NOMO-1 (cell line): ENCODE data around the gene ACE.

Experiments used
- DNase-seq, 2 experiments: peaks; one replicate each; lab custom pipeline; 2025; ENCODE audit not compliant: unreplicated experiment in 2 of 2; lab: John Stamatoyannopoulos, UW

The ACE gene

DNA sequence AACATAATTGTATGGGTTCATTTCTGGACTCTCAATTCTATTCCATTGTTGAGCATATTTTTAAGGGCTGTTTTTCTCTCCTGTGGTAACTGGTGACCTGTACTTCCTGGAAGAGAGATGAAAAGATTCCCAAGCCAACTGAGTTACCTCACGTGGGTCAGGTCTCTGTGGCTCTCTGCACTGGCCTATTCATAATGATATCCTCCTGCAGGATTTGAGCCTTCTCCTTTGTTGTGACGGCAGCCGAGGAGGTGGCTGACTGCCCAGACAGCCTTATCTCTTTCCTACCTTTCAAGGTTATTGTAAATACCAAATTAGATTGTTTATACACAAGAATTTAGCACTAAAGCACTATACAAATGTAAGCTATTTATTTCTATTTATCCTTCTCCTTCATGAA, 2.7 kb upstream of the ACE start:
- no peak for DNase-seq

DNA sequence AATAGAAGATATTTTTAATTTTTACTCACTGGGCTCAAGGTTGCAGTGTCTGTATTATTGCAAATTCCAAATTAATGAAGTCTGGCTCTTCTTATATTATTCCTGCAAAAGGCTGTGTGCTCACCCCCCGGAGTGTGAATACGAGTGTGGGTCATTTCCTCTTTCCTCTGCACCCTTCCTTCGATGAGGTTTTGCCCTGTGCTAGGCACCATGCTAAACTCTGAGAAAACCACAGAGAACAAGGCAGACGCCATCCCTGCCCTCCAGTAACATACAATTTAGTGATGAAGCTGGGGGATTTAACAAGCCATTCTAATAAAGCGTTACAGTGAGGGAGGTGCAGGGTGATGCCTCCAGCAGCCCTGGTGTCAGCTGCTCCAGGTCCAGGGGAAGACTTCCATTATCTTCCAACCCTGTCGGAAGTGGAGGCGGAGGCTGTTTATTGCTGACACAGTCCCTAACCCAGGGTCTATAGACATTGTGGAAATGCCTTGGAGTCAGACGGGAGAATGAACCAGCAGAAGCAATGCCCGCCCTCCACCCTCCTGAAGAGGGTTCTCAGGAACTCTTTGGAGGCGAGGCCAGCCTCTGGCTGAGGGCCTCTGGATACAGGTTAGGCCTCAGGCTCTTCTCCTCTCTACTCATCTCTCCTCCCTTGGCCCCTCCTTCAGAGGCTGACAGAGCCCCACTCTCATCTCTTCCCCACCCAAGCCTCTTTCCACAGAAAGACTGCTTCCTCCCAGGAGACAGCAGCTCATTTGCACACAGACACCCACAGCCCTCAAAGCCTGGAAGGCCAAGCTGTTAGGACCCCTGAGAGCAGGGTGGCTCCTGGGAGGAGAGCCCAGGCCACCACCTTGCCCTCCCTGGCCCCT, 2.0 kb upstream of the ACE start:
- DNase-seq, result no peak

DNA sequence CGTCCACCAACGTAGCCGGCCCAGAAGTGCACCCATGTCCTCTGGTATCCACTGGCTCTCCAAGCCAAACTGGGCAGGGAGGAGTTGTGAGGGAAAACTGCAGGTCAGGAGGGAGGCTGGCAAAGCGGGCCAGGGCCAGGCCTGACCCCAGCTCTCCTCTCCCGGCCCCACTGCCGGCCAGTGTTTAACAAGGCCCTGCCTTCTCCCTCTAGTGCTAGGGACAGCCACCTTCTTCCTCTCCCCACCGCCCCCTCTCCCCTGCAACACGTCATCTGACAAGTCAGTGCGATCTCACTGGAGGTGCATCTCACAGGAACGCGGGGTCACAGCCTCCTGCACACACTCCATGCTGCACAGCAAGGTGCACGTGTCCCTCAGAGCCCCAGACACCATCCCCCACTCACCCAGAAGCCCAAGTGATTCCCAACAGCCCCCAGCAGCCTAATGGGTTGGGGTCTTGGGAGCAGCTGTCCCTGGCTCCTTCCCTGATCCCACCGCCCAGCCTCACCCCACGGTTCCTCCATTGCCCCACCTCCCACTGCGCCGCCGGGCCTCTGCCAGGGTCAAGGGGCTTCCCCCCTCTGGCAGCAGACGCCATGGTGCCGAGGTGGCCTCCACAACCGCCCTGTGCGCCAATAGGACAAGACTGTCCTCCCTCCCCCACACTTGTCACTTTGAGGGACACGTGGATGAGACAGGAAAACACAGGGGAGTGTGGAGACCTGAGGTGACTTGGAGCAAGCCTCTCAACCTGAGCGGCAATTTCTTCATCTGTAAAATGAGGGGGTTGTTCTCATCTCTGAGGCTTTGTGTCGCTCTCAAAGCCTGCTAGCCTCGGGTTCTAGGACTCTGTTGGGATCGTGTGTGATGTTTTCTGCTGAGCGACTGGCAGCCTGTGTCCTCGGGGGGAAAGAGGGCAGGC, 1.1 kb upstream of the ACE start:
- DNase-seq, result no peak

DNA sequence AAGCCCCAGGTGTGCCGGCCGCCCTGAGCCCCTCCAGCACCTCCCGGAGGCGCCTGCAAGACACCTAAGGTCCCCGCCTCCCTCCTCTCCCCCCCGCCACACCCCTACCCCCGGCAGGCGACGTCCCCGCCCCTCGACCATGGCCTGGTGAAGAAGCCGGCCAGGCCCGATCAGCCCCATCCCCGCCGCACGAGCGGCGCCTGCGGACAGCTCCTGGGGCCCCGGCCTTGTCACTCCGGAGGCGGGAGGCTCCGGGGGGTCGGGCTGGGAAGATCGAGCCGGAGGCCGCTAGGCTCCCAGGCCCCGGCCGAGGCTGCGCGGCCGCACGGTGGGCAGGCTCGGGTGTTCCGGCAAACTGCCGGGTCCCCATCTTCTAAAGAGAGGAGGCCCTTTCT, 405 bp upstream of the ACE start:
- no peak for DNase-seq

DNA sequence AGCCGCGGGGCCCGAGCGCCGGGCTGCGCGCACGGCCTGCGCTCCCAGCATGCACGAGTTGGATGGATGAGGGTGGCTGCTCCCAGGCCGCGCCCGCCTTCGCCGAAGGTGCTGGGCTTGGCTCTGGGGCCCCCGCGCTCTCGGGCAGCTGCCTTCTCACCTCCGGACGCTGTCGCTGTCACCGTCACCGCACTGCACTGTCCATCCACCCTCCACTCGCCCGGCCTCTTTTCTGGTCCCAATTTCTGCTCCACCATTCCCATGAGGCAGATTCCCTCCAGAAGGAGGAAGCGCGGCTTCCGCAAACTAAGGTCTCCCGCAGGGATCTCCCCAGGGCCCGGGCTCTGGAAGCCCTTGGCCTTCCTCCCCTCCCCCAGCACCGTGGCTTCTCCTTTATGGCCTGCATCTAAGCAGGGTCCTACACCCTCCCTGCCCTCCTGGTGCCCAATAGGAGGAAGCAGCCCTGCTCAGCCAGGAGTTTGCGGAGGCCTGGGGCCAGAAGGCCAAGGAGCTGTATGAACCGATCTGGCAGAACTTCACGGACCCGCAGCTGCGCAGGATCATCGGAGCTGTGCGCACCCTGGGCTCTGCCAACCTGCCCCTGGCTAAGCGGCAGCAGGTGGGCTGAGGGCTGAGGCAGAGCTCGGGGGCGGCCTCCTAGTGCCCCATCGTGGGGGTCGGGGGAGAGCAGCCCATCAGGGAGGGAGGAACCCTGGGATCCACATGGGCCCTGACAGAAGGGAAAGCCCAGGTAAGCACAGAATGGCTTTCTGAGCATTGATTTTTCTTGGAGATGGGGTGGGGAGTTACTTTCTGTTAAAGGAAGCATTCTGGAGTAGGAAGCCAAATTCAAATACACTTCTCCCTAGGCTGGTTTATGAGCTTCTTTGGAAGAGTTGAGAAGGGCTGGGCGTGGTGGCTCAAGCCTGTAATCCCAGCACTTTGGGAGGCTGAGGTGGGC, 899 bp downstream of the ACE start:
- no peak for DNase-seq

DNA sequence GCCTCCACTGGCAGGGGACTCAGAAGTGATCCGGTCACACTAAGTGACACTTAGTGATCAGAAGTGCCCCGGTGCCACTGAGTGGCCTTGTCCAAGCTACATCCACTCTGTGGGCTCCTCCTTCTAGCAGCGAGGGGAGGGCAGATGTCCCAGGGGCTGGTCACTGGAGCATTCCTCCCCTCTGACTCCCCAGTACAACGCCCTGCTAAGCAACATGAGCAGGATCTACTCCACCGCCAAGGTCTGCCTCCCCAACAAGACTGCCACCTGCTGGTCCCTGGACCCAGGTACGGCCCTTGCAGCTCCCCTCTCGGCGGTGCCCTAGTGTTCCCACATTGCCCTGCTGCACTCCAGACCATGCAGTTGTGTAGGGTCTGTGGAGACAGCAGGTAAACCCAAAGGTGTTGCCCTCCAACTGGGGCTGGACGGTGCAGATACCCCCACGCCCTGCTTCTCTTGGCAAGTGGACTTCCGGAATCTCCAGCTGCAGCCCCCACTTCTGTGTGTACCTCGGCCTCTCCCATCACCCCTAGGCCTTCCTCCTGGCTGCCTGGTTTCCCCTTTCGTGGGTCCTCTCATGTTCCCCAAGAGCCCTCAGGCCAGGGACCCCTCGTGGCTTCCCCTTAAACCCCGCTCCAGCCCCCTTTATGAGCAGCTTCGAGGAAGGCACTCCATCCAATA, 2.1 kb downstream of the ACE start:
- peak; percentile 76 to 83 for DNase-seq

DNA sequence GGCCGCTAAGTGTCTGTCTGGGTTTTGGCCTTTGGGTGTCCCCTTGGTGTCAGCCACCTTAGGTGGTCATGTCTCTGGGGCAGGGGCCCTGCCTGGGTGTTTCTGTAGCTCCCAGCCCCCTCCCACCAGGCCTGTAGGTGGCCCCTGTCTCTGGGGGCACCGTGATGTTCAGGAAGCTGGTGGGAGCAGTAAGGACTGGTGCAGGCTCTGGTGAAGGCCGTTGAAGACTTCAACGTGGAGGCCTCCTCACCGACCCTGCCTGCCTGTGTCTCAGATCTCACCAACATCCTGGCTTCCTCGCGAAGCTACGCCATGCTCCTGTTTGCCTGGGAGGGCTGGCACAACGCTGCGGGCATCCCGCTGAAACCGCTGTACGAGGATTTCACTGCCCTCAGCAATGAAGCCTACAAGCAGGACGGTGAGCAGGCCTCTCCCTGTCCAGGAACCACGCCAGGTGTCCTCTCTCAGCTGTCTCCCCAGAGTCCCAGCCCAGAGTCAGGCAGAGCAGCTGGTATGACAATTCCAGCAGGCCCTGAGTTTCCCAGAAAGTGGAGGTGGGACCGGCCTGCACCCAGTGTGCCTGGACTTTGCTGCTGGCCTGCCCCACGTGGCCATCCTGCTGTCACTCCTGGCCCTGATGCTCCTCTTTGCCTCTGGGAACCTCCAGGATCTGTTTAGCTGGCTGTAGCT, 2.8 kb downstream of the ACE start:
- DNase-seq, result no peak

DNA sequence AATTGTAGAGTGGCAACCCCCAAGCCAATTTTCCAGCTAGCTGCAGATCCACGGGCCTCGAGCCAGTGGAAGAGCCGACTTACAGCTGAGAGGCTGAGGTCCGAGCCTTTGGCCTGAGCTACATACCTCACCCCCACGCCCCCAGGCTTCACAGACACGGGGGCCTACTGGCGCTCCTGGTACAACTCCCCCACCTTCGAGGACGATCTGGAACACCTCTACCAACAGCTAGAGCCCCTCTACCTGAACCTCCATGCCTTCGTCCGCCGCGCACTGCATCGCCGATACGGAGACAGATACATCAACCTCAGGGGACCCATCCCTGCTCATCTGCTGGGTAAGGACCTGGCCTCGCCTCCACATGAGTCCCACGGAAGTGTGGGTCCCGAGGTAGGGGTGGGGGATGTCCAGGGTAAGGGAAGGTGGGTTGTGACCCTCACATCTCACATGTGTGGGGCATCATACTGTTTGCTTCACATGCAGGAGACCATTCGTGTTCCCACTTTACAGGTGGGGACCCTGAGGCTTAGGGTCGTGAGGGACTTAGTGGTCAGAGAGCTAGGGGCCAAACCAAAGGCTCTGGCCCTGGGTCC, 3.4 kb downstream of the ACE start:
- no peak for DNase-seq

DNA sequence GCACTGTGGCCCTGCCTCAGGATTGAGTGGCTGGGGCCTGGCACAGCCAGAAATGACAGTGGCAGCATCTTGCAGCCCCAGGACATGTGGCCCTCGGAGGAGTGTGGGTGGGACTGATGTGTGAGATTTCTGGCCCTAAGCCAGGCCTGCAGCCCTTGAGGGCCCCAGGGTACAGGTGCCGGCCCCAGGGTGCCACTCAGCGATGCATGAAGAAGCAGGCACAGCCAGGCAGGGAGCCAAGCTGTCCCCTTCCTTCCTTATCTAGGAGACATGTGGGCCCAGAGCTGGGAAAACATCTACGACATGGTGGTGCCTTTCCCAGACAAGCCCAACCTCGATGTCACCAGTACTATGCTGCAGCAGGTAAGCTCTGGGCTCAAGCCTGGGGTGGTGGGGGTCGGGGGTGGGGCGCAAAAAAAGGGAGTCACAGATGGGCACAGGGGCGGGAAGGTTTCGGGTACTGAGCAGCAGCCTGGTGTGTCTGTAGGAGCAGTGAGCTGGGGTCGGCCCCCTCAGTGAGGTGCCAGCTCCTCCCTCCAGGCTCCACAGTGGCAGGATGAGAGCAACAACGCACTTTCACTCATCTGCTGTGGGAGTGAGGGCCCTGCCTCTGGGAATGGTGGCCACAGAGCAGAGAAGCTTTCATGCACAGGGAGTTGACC, 4.1 kb downstream of the ACE start:
- DNase-seq, result no peak

DNA sequence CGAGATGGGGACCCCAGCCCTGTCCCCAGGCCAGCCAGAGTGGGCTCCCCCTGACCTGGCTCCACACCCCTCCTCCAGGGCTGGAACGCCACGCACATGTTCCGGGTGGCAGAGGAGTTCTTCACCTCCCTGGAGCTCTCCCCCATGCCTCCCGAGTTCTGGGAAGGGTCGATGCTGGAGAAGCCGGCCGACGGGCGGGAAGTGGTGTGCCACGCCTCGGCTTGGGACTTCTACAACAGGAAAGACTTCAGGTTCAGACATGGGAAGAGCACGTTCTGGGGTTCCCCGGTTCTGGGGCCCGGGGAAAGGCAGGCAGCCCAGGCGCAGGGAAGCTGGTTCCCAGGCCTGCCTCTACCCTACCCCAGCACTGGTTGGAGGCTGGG, 4.6 kb downstream of the ACE start:
- no peak for DNase-seq

DNA sequence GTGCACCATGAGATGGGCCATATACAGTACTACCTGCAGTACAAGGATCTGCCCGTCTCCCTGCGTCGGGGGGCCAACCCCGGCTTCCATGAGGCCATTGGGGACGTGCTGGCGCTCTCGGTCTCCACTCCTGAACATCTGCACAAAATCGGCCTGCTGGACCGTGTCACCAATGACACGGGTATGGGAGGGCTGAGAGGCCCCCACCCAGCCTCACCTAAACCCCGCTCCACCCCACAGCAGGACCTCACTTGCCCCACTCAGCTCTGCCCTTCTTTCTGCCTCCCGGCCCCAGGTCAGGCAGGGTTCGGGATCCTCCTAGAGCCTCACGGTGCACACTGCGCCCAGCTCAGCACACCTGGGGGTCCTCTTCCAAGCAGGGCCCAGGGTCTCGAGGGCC, 5.6 kb downstream of the ACE start:
- DNase-seq, result no peak

DNA sequence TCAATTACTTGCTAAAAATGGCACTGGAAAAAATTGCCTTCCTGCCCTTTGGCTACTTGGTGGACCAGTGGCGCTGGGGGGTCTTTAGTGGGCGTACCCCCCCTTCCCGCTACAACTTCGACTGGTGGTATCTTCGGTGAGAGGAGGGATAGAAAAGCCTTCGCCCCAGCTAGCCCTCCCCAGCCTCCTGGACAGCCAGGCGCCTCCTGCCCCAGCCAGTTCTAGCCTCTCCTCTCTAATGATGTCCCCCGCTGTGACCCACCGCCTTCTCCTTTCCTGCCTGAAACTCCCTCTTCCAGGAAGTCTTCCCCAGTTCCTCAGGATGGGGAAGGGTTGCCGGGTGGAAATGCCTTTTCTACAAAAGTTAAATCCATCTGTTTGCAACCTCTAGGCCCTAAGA, 6.2 kb downstream of the ACE start:
- no peak for DNase-seq

DNA sequence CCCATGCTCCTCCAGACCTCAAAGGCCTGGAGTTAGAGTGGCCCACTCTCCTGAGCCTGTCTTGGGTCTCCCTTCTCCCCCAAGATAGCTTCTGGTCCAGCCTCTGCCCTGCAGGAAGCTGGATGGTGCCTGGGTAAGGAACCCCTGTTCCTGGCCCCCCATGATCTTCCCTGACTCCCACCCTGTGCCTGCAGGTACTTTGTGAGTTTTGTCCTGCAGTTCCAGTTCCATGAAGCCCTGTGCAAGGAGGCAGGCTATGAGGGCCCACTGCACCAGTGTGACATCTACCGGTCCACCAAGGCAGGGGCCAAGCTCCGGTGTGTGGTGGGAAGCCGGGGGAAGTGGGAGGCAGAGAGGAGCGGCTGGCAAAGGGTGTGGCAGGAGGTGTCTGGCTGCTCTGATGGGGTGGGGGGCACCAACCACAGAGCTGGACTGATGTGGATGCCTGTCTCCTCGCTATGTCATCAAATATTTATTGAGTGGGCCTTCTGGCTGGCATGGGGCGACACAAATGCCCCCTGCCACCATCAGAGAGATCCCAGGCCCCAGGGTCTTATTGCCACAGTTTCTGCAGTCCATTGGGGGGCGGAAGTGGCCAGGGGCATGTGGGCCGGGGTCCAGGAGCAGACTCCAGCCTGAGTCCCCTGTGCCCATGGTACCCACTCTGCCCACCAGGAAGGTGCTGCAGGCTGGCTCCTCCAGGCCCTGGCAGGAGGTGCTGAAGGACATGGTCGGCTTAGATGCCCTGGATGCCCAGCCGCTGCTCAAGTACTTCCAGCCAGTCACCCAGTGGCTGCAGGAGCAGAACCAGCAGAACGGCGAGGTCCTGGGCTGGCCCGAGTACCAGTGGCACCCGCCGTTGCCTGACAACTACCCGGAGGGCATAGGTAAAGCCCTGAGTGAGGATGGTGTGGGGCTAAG, 7.1 kb downstream of the ACE start:
- no peak for DNase-seq

DNA sequence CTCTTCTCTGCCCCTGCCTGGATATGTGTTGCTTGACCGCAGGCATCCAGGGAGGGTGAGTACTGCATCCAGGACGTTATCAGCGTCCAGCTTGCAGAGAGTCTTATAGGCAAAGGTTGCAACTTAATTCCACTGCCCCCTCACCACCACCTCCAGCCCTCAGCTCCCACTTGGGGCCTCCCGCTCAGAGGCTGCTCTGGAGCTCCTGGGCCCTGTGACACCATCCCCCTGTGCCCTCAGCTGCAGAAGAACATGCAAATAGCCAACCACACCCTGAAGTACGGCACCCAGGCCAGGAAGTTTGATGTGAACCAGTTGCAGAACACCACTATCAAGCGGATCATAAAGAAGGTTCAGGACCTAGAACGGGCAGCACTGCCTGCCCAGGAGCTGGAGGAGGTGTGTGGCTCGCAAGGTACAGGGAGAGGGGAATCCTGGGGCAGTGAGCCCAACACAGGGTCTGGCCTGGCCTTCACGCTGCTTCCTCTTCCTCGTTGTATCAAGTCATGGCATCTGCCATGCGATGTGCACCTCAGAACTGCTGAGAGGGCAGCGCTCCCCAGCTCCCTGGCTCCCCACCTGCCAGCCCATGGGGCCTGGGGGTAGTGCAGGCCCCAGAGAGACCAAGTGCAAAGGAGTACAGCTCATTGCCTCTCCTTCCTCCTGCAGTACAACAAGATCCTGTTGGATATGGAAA, 9.6 kb downstream of the ACE start:
- no peak for DNase-seq

DNA sequence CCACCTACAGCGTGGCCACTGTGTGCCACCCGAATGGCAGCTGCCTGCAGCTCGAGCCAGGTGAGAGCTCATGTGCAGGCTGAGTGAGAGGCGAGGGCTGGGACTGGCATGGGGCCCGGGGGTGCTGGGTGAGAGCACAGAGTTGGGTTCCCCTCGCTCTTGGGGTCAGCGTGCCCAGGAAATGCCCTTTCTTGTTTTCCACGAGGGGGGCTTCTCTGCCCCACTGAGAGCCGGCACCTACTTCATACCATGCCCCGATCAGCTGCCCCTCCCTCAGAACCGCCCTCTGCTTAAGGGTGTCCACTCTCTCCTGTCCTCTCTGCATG, 10.1 kb downstream of the ACE start:
- DNase-seq, result no peak

DNA sequence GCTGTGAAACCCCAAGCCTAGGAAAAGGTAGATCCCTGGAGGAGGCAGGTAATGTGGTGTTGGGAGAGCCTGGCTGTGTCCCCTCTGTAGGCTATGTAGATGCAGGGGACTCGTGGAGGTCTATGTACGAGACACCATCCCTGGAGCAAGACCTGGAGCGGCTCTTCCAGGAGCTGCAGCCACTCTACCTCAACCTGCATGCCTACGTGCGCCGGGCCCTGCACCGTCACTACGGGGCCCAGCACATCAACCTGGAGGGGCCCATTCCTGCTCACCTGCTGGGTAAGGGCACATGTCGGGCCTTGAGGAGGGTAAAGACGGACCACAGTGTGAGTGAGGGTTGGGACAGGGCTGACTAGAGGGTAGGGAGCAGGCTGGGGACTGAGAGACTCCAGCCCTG, 12.0 kb downstream of the ACE start:
- DNase-seq, result no peak

DNA sequence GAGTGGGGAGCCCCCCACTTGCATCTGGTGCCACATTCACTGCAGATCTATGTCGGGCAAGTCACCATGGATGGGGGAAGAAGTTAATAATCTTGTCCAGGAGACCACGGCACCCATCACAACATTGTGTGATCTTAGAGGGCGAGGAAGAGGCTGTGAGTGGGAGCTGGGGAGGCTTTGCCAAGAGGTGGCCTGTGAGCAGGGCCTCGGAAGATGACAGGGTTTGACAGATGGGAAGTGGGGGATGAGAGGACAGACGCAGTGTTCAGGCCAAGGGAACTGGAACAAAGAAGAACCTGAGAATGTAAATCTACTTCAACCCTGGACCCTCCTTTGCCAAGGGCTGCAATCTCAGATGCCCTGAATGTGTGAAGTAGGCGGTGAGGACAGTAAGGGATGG, 12.4 kb downstream of the ACE start:
- DNase-seq, result no peak
